Measurements from ENCODE around the gene C5orf22. TPM values are rescaled to one million over a fixed set of nuclear protein-coding genes. Genes with fewer than 3 reads are reported as not detected.

The C5orf22 gene
- total RNA-seq (2014; rRNA removed; shearing (Covaris generic)): 5.4 and 6.3 TPM in 2 replicates

DNA sequence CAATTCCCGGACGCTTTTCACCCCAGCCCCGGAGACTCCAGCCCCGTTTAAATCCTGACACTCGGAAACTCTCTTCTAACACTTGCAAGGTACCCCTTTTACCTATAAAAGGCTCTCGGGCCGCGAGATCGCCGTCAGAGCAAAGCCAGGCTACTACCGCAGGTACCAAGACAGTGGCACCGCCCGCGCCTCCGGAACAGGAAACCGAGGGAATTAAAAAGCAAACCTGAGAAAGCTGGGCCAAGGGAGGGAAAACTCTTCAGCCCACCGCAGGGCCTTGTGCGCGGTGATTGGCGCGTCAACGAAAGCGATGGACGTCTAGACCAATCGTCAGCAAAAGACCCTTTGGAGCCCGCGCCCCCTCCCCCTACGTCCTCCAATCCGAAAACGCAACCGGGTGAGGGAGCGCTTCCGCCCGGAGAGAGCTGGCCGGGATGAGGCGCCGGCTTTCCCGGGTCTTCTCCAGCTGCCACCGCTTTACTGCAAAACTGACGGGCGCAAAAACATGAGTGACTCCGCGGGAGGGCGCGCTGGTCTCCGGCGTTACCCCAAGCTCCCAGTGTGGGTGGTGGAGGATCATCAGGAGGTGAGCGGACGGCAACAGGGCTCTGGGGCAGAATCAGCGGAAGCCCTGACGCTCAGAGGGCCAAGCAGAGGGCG, at the start of gene C5orf22, which contains the start of gene DROSHA:
C5orf22 (plus strand) TSS at position 414 of the 660 bp plus-strand sequence; CDS start at position 506, 92 bp downstream.
DROSHA (minus strand) TSS at position 206 of the 660 bp plus-strand sequence. CDS start 3,034 bp downstream, outside the sequence.
- peak; percentile 99 for DNase-seq (ENCODE audit: low spot score)
- in situ Hi-C loops (cut with HindIII; ENCODE audit: low sequenced_read_pairs): no loop called here

DNA sequence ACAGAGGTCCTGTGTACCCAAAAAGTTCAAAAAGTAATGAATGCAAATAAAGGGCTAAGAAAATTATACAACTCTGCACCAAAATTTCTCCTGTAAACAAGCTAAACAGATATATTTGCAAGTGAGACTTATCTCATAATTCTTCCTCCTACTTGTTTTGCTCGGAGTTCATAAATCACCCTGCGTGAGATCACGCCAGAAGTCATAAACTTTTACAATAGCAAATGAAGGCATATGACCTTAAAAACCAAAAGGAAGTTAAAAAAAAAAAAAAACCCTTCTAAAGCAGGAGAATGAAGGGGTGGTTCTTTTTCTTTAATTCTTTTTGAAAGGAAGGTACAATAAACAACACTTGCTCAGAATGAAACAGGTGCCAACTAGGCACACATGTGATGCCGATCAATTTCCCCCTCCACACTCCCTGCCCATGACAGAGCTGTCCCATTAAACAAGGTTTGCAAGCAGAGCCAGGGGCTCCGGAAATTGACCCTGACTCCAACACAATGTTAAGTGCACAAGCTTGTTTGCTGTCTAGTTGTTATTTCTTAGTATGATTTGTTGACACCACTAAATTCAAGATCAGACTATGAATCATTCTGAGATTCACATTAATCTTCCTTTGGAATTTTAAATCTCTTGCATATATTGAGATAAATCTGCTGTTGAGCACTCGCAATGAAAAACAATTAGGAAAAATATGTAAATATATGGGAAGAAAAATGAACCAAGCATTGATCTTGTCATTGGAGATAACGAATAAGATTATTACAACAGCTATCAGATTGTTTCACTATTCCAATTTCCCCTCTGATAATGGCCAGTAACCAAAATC, 46.5 kb upstream of the C5orf22 start:
- in situ Hi-C loops (cut with HindIII; ENCODE audit: low sequenced_read_pairs): no loop called here
- no peak for DNase-seq (ENCODE audit: low spot score)

DNA sequence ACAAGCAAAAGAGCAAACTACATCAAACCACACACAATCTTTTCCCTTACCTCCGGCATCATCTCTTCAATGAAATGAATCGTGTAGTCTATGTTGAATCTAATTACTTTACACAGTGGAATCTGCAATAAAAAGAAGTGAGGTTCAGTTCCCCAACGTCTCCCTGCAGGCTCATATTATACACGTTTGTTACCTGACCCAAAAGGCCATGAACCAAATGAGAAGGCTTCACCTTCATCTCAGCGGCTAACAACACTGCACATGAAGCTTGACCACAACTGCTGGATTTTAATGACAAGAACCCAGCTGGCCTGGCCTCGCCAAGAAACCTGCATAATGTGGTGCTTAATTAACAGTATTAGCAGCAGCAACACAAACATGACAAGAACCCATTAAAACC, 45.7 kb upstream of the C5orf22 start:
- in situ Hi-C loops (cut with HindIII; ENCODE audit: low sequenced_read_pairs): no loop called here
- no peak for DNase-seq (ENCODE audit: low spot score)

DNA sequence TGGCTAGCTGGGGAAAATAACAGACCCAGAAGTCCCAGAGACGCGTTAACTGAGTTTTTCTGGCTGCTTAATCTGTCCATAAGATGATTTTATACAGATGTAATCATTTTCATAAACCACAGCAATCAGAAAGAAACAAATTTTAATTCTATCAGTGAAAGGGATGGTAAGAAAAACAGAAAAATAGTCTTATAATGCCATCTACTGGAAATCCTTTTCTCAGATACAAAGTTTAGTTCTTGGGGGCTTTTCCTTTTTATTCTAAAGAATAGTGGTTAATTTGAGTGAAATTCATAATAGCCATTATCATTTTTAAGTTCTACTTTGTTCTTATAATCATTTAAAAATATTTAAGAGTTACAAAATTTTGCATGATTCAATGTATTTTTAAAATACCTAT, 44.6 kb upstream of the C5orf22 start:
- DNase-seq (ENCODE audit: low spot score): no peak
- in situ Hi-C loops (cut with HindIII; ENCODE audit: low sequenced_read_pairs): no loop called here

DNA sequence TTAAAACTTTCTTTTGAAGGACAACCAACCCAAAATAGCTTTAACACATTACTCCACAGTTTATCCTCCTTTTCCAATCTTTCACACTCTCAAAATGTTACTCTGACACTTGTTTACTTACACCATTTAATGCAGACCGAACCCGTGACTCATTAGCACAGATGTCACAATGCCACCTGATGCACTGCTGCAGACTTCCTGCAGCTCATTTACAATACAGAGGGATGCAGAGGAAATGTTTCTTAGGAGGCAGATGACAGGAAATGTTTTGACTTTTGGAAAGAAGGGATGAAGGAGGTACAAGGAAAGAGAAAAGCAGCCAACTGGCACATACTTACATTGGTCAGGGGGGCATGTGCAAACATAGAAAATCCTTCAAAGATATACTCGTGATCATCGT, 39.2 kb upstream of the C5orf22 start:
- in situ Hi-C loops (cut with HindIII; ENCODE audit: low sequenced_read_pairs): no loop called here
- DNase-seq (ENCODE audit: low spot score): no peak

DNA sequence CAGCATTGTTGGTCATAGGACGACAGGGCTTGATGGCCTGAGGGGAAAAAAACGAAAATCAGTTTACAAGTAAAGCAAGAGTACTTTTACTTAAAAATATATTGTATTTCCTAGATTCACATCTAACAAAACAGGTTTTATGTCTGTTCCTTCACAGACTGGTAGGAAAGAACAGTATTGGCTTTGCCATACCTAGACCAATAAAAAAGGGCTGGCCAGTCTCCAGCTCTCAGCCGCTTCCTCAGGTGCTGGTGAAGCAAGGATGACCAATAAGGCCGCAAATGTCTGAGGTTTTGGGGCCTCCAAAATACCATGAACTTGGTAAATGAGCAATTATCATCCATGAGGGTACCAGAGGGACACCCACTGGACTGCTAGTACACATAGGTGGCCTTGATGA, 36.8 kb upstream of the C5orf22 start:
- DNase-seq (ENCODE audit: low spot score): no peak
- in situ Hi-C loops (cut with HindIII; ENCODE audit: low sequenced_read_pairs): no loop called here

DNA sequence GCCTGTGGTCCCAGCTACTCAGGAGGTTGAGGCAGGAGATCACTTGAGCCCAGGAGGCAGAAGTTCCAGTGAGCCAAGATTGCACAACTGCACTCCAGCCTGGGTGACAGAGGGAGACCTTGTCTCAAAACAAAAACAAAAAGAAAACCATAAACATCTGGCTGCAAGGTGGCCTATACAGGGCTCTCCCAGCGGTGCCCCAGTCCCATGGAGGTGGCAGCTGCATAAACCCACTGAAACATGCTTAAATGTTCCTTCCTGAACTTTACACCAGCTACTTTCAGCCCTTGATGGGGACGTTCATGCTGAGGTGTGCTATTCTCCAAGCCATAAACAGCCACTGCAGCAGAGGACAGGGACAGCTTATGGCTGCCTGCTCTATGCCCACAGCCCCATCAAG, 35.8 kb upstream of the C5orf22 start:
- DNase-seq (ENCODE audit: low spot score): no peak
- in situ Hi-C loops (cut with HindIII; ENCODE audit: low sequenced_read_pairs): no loop called here

DNA sequence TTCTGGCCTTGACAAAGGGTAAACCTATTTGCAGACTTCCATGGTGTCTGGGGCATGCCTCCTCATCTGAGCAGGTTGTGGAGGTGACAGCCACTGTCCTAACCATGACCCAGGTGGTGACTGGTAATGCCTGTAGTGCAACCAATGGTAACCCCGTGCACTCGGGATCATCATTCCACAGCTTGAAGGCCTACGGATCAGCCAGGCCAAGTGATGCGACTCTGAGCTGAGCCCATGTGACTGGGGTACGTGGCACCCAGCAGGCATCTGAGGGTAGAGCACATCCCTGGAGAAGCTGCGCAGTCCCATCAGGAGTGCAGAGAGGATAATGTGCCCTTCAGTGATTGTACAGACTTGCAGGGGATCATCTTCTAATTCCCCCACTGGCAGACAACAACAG, 35.2 kb upstream of the C5orf22 start:
- no peak for DNase-seq (ENCODE audit: low spot score)
- in situ Hi-C loops (cut with HindIII; ENCODE audit: low sequenced_read_pairs): no loop called here

DNA sequence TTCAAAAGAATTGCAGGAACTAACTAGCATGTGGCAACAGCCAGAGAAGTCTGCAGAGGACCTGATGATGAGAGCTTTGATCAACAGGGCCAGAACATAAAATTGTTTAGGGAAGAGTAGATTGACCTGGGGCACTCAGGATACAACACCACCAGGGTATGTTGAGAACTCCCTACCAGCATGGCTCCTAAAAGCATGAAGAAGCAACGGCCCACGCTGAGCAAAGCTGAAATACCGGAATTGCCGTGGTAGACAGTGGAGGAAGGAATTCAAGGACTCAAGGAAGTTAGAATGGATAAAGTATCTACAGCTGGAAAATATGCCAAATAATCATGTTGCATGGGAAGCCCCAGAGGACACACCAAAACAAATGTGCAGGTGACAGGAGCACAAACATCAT, 31.8 kb upstream of the C5orf22 start:
- in situ Hi-C loops (cut with HindIII; ENCODE audit: low sequenced_read_pairs): no loop called here
- DNase-seq (ENCODE audit: low spot score): no peak

DNA sequence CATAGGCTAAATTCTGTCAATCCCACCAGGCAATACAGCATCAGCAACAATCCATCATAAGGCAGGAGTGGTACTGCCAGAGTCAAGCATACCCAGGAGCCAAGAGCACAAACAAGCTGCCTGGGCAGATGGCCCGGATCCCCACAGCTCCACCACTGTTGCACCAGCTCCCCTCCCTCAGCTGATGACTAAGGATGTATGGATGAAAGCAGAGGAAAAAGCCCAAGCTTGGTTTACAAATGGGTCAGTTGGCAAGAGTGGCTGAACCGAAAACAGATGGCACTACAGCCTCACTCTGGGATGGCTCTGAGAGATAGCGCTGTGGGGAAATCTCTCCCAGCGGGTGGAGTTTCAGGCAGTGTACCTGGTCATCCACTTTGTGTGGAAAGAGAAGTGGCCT, 29.6 kb upstream of the C5orf22 start:
- peak; percentile 97 for DNase-seq (ENCODE audit: low spot score)
- in situ Hi-C loops (cut with HindIII; ENCODE audit: low sequenced_read_pairs): no loop called here

DNA sequence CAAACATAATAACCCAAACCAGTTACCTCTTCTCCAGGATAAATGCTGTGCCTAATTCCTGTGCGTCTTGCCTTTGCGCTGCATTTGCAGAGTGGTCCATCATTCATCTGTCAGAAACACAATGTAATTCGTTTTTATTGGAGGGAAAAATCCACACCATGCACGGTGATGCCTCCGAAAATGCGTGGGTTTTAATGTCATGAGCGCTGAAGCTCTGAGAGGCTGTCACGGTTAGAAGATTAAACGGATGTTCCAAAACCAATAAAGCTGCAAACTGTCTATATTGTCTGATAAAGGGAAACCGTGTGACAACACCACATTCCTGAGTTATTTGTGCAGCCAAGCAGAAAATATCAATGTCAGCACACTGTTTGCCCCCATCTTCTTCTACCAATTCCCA, 27.6 kb upstream of the C5orf22 start:
- no peak for DNase-seq (ENCODE audit: low spot score)
- in situ Hi-C loops (cut with HindIII; ENCODE audit: low sequenced_read_pairs): no loop called here

DNA sequence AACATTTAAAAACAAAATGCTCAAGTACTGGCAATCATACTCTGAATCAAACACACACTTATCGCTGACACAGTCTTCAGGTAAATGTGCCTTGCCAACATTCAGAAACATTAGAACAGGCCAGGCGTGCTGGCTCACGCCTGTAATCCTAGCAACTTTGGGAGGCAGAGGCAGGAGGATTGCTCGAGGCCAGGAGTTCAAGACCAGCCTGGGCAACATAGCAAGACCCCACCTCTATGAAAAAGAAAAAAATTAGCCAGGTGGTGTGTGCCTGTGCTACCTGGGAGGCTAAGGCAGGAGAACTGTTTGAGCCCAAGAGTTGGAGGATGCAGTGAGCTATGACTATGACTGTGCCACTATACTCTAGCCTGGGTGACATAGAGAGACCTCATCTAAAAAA, 20.8 kb upstream of the C5orf22 start:
- in situ Hi-C loops (cut with HindIII; ENCODE audit: low sequenced_read_pairs): no loop called here

DNA sequence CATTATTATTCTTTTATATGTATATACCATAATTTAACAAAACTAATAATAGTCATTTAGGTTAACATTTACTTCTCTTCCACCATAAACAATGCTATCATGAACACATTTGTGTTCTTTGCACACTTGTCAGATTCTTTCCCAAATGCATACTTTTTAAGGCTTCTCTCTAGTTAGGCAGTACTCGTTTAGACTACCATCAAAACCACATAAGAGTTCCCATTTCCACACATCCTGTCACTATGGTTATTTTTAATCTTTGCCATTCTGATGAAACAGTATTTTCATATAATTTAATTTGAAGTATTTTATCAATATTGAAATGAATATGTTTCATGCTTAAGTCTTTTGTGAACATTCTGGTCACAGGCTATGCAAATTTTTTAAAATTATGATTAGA, 15.3 kb upstream of the C5orf22 start:
- in situ Hi-C loops (cut with HindIII; ENCODE audit: low sequenced_read_pairs): no loop called here

More for the DNA sequence above, 20.8 kb upstream of the C5orf22 start:
- DNase-seq (ENCODE audit: low spot score): no peak

DNA sequence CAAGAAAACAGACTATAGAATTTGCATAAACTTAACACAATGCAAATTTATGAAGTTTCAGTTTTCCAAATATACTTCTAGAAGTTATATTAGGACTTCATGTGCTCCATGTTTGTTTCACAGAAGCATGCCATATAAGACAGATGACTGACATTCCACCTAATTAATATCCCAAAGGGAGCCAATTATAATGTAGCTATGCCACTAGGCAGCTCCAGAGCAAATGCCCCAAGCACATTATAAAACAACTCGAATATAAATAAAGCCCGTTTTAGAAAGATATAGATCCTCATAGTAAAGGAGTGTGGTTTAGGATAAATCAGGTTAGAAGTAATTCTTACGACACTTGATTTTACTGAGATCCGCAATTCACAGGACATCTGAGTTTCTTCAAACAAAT, 9.1 kb upstream of the C5orf22 start:
- in situ Hi-C loops (cut with HindIII; ENCODE audit: low sequenced_read_pairs): no loop called here
- no peak for DNase-seq (ENCODE audit: low spot score)

More for the DNA sequence above, 15.3 kb upstream of the C5orf22 start:
- no peak for DNase-seq (ENCODE audit: low spot score)

DNA sequence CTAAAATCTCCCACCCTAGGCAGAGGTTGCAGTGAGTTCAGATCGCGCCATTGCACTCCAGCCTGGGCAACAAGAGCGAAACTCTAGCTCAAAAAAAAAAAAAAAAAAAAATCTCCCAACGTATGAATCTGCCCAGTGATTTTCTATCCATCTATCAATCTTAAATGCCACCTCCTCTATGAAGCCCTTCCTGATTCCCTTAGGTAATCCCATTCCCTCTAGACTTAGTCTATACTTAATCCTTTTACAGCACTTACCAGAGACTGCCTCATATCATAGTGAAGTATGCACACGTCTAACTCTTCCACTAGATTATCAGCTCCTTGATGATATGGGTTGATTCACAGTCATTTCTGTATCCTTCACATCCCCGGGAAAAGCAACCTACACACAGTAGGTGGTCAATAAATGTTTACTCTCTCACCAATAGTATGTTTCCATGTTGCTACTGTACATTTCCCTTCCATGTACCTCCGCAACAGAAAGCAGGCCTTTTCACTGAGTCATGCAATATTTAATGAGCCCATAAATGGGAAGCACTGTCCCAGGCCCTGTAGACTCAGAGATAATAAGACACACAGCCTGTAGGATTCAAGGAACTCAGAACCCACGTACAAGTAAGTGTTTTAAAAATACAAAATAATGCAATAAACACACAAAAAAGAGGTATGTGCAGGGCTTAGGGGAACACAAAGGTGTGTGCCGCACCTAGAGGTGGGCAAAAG, 1.4 kb upstream of the C5orf22 start:
- in situ Hi-C loops (cut with HindIII; ENCODE audit: low sequenced_read_pairs): no loop called here
- no peak for DNase-seq (ENCODE audit: low spot score)

DNA sequence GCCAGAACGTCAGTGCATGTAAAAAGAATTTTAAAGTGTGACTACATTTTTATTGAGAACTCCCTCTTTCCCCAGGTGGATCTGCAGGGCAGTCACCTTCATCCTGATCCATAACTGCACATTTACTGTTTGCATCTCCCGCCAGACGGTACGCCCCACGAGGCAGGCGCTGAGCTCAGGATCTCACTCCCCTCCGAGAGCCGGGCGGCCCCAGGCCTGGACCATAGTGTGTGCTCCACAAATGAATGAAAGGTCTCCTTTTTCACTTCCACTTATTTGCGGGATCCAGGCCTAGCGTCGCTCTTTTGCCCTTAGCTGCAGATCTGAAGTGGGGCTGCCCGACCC, 586 bp upstream of the C5orf22 start:
- no peak for DNase-seq (ENCODE audit: low spot score)
- in situ Hi-C loops (cut with HindIII; ENCODE audit: low sequenced_read_pairs): no loop called here

DNA sequence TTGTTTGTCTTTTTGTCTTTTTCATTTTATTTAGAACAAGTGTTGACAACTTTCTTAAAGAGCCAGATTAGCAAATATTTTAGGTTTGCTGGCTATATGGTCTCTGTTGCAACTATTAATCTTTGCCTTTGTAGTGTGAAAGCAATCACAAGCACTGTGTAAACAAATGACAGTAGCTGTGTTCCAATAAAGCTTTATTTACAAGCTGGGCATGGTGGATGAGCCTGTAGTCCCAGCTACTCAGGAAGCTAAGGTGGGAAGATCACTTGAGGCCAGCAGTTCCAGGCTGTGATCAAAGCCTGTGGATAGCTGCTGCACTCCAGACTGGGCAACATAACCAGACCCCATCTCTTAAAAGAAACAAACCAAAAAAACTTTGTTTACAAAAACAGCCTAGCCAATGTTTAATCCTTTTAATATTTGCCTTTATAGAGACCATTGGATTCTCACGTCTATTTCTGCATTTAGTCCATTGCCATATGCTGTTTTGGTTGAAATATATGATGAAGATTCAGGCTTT, 2.5 kb downstream of the C5orf22 start:
- DNase-seq (ENCODE audit: low spot score): no peak
- in situ Hi-C loops (cut with HindIII; ENCODE audit: low sequenced_read_pairs): no loop called here

DNA sequence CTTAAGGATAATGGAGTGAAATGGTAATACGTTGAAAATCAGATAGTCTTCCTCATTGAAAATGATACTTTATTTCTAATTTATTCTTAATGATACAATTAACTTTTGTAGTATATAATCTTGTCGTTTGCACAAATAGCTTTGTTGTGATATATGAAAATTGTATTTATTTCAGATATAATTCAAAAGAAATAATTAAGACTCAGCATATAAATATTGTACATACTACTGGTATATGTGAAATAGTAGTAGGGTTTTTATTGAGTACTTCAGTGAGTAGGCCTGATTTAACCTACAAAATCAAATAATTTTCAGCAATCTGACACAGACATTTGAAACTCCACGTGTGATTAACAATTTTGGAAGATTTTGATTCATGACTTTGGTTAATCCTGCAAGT, 4.8 kb downstream of the C5orf22 start:
- in situ Hi-C loops (cut with HindIII; ENCODE audit: low sequenced_read_pairs): no loop called here
- no peak for DNase-seq (ENCODE audit: low spot score)

DNA sequence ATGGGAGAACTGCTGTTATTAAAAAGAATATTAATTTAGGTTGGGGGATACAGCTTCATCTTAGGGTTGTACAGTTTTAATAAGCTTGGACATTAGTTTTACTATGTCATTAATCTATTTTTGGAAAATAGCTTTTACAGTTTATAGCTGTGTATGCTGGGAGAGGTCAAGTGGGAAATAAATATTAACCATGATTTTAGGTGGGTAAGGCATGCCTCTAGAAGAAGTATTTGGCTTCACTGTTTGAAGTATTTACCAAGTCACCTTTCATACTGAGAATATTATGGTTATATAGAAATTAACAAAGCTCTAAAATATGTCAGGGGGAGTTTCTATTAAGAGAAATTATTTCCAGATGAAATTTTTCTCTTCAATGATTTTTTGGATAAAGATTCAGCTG, 5.2 kb downstream of the C5orf22 start:
- DNase-seq (ENCODE audit: low spot score): no peak
- in situ Hi-C loops (cut with HindIII; ENCODE audit: low sequenced_read_pairs): no loop called here

DNA sequence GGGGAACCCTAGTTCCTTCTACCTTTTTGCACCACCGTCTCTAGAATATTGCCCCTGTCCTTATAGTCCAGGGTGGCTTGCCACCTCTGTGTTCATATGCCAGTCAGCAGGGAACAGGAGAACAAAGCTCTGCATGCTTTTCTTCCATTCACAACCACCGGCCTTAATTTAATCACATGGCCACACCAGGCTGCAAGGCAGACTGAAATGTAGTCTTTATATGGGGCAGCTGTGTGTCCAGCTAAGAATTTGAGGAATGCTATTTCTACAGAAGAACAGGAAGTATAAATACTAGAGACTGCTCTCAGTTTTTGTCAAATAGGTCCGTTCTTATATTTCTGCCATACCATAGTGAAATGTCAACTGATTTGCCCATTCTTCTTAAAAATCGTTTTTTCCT, 5.8 kb downstream of the C5orf22 start:
- DNase-seq (ENCODE audit: low spot score): no peak
- in situ Hi-C loops (cut with HindIII; ENCODE audit: low sequenced_read_pairs): no loop called here

Measured in G401 (cell line).